Parathyroid adenoma (tissue), 2 donors: Measurements from ENCODE around the gene TWNK.

Source experiments
- H2AFZ ChIP-seq: fragments of 300-600 bp; sonication (generic); one replicate; pipeline ENCODE4 v1.7.0; 2017; ENCODE audit warnings: antibody characterized with exemption, mild to moderate bottlenecking
- H3K27ac ChIP-seq: fragments of 300-600 bp; sonication (generic); one replicate; pipeline ENCODE4 v1.7.0; 2017
- H3K27me3 ChIP-seq: fragments of 300-600 bp; sonication (generic); one replicate; pipeline ENCODE4 v1.7.0; 2017; ENCODE audit warnings: low read length; ENCODE audit not compliant: control insufficient read depth, insufficient read depth
- H3K36me3 ChIP-seq: fragments of 300-600 bp; sonication (generic); one replicate; pipeline ENCODE4 v1.7.0; 2017; ENCODE audit warnings: low read length; ENCODE audit not compliant: control insufficient read depth, insufficient read depth
- H3K4me1 ChIP-seq: fragments of 300-600 bp; sonication (generic); one replicate; pipeline ENCODE4 v1.7.0; 2017; ENCODE audit warnings: control low read depth
- H3K4me2 ChIP-seq: fragments of 300-600 bp; sonication (generic); one replicate; pipeline ENCODE4 v1.7.0; 2017; ENCODE audit warnings: low read length
- H3K4me3 ChIP-seq: fragments of 300-600 bp; sonication (generic); one replicate; pipeline ENCODE4 v1.7.0; 2017; ENCODE audit warnings: low read depth, low read length
- H3K79me2 ChIP-seq: fragments of 300-600 bp; sonication (generic); one replicate; pipeline ENCODE4 v1.7.0; 2017; ENCODE audit warnings: control low read depth
- H3K9ac ChIP-seq: fragments of 300-600 bp; sonication (generic); one replicate; pipeline ENCODE4 v1.7.0; 2017; ENCODE audit warnings: mild to moderate bottlenecking
- H3K9me3 ChIP-seq: fragments of 300-600 bp; sonication (generic); one replicate; pipeline ENCODE4 v1.7.0; 2017; ENCODE audit warnings: low read length; ENCODE audit not compliant: control insufficient read depth
- CTCF ChIP-seq: fragments of 300-600 bp; sonication (generic); IDR thresholded peaks from one replicate; pipeline ENCODE4 v1.7.0; 2017; ENCODE audit warnings: antibody characterized with exemption, mild to moderate bottlenecking
- donor health status: primary hyperparathyroidism.

The TWNK gene

GRCh38 chr10:100986623-100986951 is 756 bp upstream of the TWNK start:
- Histone ChIP-seq H3K79me2 (peaks cover 20% of the 10 kb centered on the region), H3K36me3 (no peaks in the 10 kb centered on the region), H3K4me1 (peaks cover 6% of the 10 kb centered on the region), H3K27me3 (no peaks in the 10 kb centered on the region), H3K27ac (peak overlapping the region; percentile 81), H3K4me3 (peak overlapping the region; percentile 94), H3K9ac (peak overlapping the region; percentile 68), H3K9me3 (no peaks in the 10 kb centered on the region), H3K4me2 (peak overlapping the region; percentile 93), H2AFZ (peak overlapping the region; percentile 97)
- TF ChIP-seq CTCF: no peak

GRCh38 chr10:100987685-100988049 is 324 bp downstream of the TWNK start:
- no peak for TF ChIP-seq CTCF
- Histone ChIP-seq H3K79me2 (peaks cover 20% of the 10 kb centered on the region), H3K27ac (peak overlapping the region; percentile 81), H3K4me1 (peaks cover 6% of the 10 kb centered on the region), H3K4me3 (peak overlapping the region; percentile 94), H3K36me3 (no peaks in the 10 kb centered on the region), H3K9me3 (no peaks in the 10 kb centered on the region), H3K27me3 (no peaks in the 10 kb centered on the region), H2AFZ (peak overlapping the region; percentile 97), H3K9ac (peak overlapping the region; percentile 68), H3K4me2 (peak overlapping the region; percentile 93)

GRCh38 chr10:100988166-100988565 is 823 bp downstream of the TWNK start:
- H3K36me3 ChIP-seq: no peaks in the 10 kb centered on the region
- no peaks in the 10 kb centered on the region for H3K9me3 ChIP-seq
- peak overlapping the region; percentile 94 for H3K4me3 ChIP-seq
- H3K79me2 ChIP-seq: peaks cover 20% of the 10 kb centered on the region
- no peak overlapping the region for H3K27ac ChIP-seq
- H3K27me3 ChIP-seq: no peaks in the 10 kb centered on the region
- H2AFZ ChIP-seq: no peak overlapping the region
- no peak overlapping the region for H3K9ac ChIP-seq
- TF ChIP-seq CTCF: no peak
- peak overlapping the region; percentile 93 for H3K4me2 ChIP-seq
- peaks cover 6% of the 10 kb centered on the region for H3K4me1 ChIP-seq

- Histone ChIP-seq H3K4me3 (no peak overlapping the region), H3K79me2 (peaks cover 20% of the 10 kb centered on the region), H3K9ac (no peak overlapping the region), H3K27ac (no peak overlapping the region), H3K9me3 (no peaks in the 10 kb centered on the region), H3K4me1 (peaks cover 6% of the 10 kb centered on the region), H2AFZ (no peak overlapping the region), H3K4me2 (no peak overlapping the region), H3K36me3 (no peaks in the 10 kb centered on the region), H3K27me3 (no peaks in the 10 kb centered on the region)
- TF ChIP-seq CTCF: no peak
Measured at GRCh38 chr10:100989088-100989487, 1.7 kb downstream of the TWNK start.

- H3K27me3 ChIP-seq: no peaks in the 10 kb centered on the region
- no peaks in the 10 kb centered on the region for H3K36me3 ChIP-seq
- H3K9me3 ChIP-seq: no peaks in the 10 kb centered on the region
- no peak overlapping the region for H3K4me2 ChIP-seq
- no peak overlapping the region for H2AFZ ChIP-seq
- H3K9ac ChIP-seq: no peak overlapping the region
- no peak overlapping the region for H3K4me3 ChIP-seq
- peak; percentile 75 for TF ChIP-seq CTCF
- no peak overlapping the region for H3K27ac ChIP-seq
- peaks cover 8% of the 10 kb centered on the region for H3K79me2 ChIP-seq
- peaks cover 9% of the 10 kb centered on the region for H3K4me1 ChIP-seq
Measured at GRCh38 chr10:100993986-100994708, 6.8 kb downstream of the TWNK start.
